VCaP (cell line): Measurements from ENCODE around the gene LGALSL.

Experiments used
- H3K27ac ChIP-seq: fragments of 450-650 bp; 2 replicates; pipeline ENCODE4 v1.5.1; 2017
- TF ChIP-seq, protein P1 (sequence below): fragments of 450-650 bp; conservative IDR thresholded peaks from 2 replicates; pipeline ENCODE4 v1.5.1; 2017; ENCODE audit warnings: mild to moderate bottlenecking, moderate library complexity

The LGALSL gene

DNA sequence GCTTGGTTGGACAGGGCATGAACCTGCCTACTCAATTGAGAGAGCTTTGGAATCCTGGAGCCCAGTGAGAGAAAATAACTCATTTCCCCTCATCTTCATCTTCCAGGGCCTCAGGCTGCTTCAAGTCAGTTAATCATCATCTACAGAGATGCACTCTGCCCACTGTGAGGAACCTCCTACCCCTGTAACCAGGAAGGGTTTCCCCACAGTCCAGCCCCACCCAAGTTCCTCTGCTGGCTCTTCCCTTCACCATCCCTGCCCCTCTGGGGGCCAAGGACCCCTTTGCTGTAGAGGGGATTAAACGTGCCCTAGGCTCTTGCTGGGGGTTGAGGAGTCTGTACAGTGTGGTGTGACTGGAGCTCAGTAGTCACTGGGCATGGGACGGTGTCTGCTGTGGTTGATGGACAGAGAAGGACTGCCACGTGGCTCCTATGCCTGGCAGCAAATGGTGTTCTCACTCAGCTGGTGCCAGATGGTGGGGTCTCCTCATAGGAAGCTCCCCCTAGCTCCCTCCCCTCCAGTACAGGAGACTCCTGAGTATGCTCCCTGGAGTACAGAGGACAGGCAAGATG lies 29.5 kb upstream of the LGALSL start:
- TF ChIP-seq, protein P1, sequence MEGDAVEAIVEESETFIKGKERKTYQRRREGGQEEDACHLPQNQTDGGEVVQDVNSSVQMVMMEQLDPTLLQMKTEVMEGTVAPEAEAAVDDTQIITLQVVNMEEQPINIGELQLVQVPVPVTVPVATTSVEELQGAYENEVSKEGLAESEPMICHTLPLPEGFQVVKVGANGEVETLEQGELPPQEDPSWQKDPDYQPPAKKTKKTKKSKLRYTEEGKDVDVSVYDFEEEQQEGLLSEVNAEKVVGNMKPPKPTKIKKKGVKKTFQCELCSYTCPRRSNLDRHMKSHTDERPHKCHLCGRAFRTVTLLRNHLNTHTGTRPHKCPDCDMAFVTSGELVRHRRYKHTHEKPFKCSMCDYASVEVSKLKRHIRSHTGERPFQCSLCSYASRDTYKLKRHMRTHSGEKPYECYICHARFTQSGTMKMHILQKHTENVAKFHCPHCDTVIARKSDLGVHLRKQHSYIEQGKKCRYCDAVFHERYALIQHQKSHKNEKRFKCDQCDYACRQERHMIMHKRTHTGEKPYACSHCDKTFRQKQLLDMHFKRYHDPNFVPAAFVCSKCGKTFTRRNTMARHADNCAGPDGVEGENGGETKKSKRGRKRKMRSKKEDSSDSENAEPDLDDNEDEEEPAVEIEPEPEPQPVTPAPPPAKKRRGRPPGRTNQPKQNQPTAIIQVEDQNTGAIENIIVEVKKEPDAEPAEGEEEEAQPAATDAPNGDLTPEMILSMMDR: no peak
- H3K27ac ChIP-seq: peak overlapping the region; percentile 44; the same call in 1 of the 2 replicates

DNA sequence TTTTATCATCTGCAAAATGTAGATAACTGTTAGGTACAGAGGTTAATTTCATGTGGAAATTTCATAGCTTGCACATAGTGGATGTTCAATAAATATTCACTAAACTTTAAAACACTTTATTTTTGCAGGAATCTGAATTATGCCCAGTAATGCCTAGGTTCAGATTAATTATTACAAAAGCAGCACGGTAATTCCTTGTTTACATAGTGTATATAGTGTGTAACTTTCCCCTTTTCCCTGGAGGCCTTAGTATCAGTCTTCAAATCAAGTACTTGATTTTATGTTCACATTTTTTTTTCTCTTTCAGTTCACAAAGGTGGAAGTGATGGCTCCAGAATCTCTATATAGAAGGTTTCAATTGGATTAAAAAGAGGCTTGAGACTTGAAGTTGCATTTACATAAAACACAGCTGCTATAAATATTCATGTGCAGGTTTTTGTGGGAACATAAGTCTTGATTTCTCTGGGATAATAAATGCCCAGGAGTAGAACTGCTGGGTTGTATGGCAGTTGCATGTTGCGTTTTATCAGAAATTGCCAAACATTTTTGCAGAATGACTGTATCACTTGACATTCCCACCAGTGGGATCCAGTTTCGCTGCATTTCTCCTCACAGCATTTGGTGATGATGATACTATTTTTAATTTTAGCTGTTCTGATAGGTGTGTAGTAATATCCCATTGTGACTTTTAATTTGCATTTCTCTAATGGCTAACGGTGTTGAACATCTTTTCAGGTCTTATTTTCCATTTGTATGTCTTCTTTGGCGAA lies 27.6 kb upstream of the LGALSL start:
- H3K27ac ChIP-seq: peak overlapping the region; percentile 44; the same call in 1 of the 2 replicates
- TF ChIP-seq, protein P1: no peak

DNA sequence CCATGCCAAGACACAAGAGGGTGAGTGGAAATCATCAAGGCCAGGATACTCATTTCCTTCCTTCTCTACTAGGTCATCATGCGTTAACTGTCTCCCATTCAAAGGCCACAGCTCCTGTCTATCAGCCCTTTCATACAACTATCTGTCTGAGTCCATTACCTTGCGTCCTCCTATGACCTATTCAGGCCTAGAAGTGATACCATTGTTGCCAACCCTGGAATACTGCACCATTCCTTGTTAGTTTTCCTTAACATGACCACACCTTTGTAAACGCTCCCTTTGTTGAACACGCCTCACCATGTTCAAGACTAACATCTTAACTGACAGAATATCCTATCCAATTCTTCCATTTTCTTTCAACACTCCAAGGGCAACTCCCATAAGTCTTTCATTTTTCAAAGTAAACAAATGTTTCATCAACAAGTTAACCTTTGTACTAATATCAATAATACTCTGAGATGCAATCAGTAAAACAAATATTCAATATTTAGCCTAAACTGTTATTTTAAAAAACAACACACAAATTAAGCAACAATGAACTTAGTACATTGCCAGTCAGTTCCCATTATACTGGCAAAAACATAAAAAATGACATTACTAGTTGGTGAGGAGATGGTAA lies 19.8 kb upstream of the LGALSL start:
- TF ChIP-seq, protein P1: no peak
- H3K27ac ChIP-seq: no peak overlapping the region

DNA sequence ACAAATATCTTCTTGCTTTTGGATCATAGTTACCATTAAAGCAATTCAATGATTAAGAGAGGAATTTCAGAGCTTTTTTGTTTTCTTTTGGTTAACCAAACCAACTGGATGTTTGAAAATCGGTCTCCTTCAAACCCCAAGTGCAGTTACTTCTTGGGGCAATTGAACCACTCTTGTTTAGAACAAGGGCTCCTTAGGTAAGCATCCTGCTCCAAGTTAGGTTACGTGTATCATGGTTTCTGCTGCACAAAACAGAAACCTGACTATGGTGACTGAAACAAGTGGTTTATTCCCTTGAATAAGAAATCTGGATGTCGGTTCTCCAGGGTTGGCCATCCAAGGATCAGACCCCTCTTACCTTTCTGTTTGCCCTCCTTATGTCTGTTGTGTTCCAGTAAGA lies 16.1 kb upstream of the LGALSL start:
- H3K27ac ChIP-seq: no peak overlapping the region
- TF ChIP-seq, protein P1: no peak

DNA sequence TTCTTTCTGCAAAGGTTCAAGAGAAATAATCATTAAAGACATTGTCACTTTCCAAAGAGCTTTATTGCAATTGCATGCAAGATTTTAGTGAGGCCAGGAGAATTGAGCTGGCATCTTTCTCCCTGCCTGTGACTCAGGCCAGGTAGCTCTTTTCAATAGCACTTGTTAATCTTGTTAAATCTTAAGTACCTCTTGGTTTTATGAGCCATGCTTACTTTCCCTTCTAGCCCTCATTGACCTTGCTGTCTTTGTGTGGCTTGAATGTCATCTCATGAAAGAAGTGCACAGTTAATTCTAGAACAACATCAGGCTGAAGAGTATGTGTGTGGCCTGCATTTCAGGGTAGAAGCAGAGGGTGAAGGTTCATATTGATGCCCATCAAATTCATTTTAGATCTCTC lies 14.8 kb upstream of the LGALSL start:
- TF ChIP-seq, protein P1: no peak
- no peak overlapping the region for H3K27ac ChIP-seq

DNA sequence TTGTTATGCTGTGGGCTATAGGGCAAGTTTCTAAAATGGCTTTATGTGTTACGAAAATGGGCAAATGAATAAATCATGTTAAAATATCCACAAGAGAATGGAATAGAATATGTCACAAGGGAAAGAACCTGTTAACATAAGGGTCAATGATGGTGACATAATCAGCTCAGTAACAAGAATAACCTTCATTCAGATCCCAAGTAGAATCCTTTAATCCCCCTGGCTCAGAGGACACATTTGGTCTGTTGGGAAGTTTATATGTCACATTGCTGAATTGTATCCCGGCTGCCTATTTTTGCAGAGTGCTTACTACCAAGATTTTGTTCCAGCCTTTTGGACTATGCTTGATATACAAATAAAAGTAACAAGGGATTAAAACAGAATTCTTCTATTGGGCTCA lies 13.1 kb upstream of the LGALSL start:
- TF ChIP-seq, protein P1: no peak
- H3K27ac ChIP-seq: no peak overlapping the region

DNA sequence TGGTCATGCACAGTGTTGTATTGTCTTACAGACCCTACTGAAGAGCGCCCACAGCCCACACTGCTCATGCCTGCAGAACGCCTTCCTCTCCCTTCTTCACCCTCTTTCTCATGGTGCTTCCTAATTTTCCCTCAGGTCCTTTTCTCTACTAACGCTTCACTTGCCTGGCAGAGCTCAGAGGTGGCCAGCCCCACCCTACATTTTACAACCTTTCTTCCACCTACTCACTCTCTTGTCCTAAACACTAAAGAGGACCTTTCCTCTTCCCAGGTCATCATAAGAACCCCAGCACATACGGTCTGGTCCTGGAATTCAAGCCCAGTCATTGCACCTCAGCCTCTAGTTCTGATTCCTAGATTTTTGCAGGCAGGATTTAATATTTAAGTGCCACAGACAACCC lies 11.7 kb upstream of the LGALSL start:
- H3K27ac ChIP-seq: no peak overlapping the region
- TF ChIP-seq, protein P1: no peak
